ENCODE results near the gene PDE8B.

PDE8B gene

DNA sequence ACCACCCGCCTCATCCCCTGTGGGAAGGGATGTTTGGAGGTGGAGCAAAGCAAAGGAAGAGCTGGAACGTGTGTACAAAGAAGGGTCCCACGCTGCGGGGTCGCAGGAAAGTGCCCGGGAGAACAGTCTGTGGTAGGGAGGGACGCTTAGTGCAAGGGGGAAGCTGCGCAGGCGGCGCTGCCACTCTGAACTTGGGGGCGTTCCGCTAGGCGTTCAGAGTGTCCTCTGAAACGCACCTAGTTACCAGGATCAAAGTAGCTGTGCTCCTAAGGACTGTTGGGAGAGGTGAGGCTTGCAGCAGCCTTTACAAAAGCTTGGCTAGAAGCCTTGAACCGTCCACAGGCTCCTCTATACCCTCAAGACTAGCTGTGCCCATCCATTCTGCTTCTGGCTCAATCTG is 29.3 kb upstream of the PDE8B start:
- no peak overlapping the region for H3K4me3 ChIP-seq (ENCODE audit: insufficient read length, low read depth)
- TF ChIP-seq YY1 (IDR thresholded peaks at IDR 0.05; ENCODE audit: insufficient read depth, insufficient read length) (no peak), ZNF274 (IDR thresholded peaks at IDR 0.05; ENCODE audit: low read depth, low read length) (no peak), SUZ12 (IDR thresholded peaks at IDR 0.05; ENCODE audit: extremely low read depth, insufficient read depth, insufficient read length) (no peak)

DNA sequence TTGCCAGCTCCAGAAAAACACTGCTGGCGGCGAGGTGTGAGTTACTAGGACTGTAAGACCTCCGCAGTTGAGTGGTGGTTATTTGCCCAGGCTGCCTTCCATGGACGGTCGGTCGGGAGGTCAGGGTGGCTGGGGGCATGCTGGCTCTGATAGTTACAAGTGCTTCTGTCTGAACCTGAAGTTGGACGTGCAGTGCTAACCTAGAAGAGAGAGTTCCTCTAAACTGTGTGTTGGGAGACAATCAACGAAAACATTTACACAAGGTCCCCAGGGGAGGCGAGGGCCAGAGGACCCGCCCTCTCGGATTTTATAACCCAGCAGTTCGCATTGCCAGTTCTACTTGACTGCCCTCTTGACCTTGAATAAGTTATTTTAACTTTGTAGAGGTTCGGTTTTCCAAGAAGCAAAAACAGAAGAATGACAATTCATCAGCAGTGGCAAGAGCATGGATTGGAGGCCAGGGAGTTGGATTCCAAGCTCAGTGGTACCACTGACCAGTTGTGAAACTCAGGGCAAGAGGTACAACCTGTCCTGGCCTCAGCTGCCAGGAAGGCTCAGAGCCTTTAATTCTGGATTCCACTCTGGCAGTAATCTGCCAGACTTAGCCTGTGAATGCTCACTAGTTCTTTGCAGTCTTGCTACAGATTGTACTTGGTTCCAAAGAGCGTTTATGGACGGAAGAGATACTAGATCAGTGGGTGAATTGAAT is 28.7 kb upstream of the PDE8B start:
- DNase-seq (ENCODE audit: low read depth, low spot score): no peak
- TF ChIP-seq SUZ12 (IDR thresholded peaks at IDR 0.05; ENCODE audit: extremely low read depth, insufficient read depth, insufficient read length) (no peak), ZNF274 (IDR thresholded peaks at IDR 0.05; ENCODE audit: low read depth, low read length) (no peak), YY1 (IDR thresholded peaks at IDR 0.05; ENCODE audit: insufficient read depth, insufficient read length) (no peak)
- Histone ChIP-seq H3K4me1 (ENCODE audit: insufficient read depth, insufficient read length) (no peaks in the 10 kb centered on the region), H3K9me3 (ENCODE audit: insufficient read depth, low read length) (no peaks in the 10 kb centered on the region), H3K36me3 (ENCODE audit: insufficient read depth, insufficient read length, low read length) (no peaks in the 10 kb centered on the region), H3K27me3 (ENCODE audit: insufficient read depth, insufficient read length) (peaks cover 30% of the 10 kb centered on the region), H3K4me3 (ENCODE audit: insufficient read length, low read depth) (no peak overlapping the region), H3K9ac (ENCODE audit: insufficient read length, low read depth) (no peak overlapping the region)

More for the DNA sequence above, 29.3 kb upstream of the PDE8B start:
- Histone ChIP-seq H3K36me3 (ENCODE audit: insufficient read depth, insufficient read length, low read length) (no peaks in the 10 kb centered on the region), H3K27me3 (ENCODE audit: insufficient read depth, insufficient read length) (peaks cover 30% of the 10 kb centered on the region), H3K9me3 (ENCODE audit: insufficient read depth, low read length) (no peaks in the 10 kb centered on the region), H3K9ac (ENCODE audit: insufficient read length, low read depth) (no peak overlapping the region), H3K4me1 (ENCODE audit: insufficient read depth, insufficient read length) (no peaks in the 10 kb centered on the region)
- no peak for DNase-seq (ENCODE audit: low read depth, low spot score)

DNA sequence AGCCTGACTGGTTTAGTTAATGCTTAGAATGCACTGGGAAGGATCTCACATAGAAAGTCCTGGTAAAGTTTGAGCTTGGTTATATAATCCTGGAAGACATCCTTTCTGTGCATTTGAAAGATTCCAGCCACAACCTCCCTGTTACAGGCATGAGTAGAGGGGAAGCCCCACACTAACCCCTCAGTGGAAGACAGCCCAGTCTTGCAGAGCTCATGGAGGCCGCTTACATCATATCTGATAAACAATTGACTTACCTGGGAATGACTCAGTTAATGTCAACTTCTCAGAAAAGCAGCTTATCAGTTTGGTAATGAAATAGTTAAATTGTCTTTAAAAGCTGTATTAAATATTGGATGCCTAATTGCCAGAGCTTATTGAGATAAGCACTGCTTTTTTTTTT is 28.1 kb upstream of the PDE8B start:
- peaks cover 30% of the 10 kb centered on the region for H3K27me3 ChIP-seq (ENCODE audit: insufficient read depth, insufficient read length)
- H3K9me3 ChIP-seq (ENCODE audit: insufficient read depth, low read length): no peaks in the 10 kb centered on the region

GRCh38 chr5:77186652-77187370 is 23.7 kb upstream of the PDE8B start:
- peaks cover 5% of the 10 kb centered on the region for H3K27me3 ChIP-seq (ENCODE audit: insufficient read depth, insufficient read length)
- TF ChIP-seq YY1 (IDR thresholded peaks at IDR 0.05; ENCODE audit: insufficient read depth, insufficient read length): no peak
- no peak for TF ChIP-seq SUZ12 (IDR thresholded peaks at IDR 0.05; ENCODE audit: extremely low read depth, insufficient read depth, insufficient read length)
- TF ChIP-seq ZNF274 (IDR thresholded peaks at IDR 0.05; ENCODE audit: low read depth, low read length): no peak
- DNase-seq (ENCODE audit: low read depth, low spot score): no peak
- H3K4me1 ChIP-seq (ENCODE audit: insufficient read depth, insufficient read length): no peaks in the 10 kb centered on the region
- H3K9ac ChIP-seq (ENCODE audit: insufficient read length, low read depth): no peak overlapping the region
- no peaks in the 10 kb centered on the region for H3K9me3 ChIP-seq (ENCODE audit: insufficient read depth, low read length)
- H3K4me3 ChIP-seq (ENCODE audit: insufficient read length, low read depth): no peak overlapping the region
- H3K36me3 ChIP-seq (ENCODE audit: insufficient read depth, insufficient read length, low read length): no peaks in the 10 kb centered on the region

More for the DNA sequence above, 28.1 kb upstream of the PDE8B start:
- Histone ChIP-seq H3K36me3 (ENCODE audit: insufficient read depth, insufficient read length, low read length) (no peaks in the 10 kb centered on the region), H3K4me1 (ENCODE audit: insufficient read depth, insufficient read length) (no peaks in the 10 kb centered on the region), H3K4me3 (ENCODE audit: insufficient read length, low read depth) (no peak overlapping the region), H3K9ac (ENCODE audit: insufficient read length, low read depth) (no peak overlapping the region)
- TF ChIP-seq SUZ12 (IDR thresholded peaks at IDR 0.05; ENCODE audit: extremely low read depth, insufficient read depth, insufficient read length): no peak
- TF ChIP-seq ZNF274 (IDR thresholded peaks at IDR 0.05; ENCODE audit: low read depth, low read length): no peak
- TF ChIP-seq YY1 (IDR thresholded peaks at IDR 0.05; ENCODE audit: insufficient read depth, insufficient read length): no peak
- no peak for DNase-seq (ENCODE audit: low read depth, low spot score)

DNA sequence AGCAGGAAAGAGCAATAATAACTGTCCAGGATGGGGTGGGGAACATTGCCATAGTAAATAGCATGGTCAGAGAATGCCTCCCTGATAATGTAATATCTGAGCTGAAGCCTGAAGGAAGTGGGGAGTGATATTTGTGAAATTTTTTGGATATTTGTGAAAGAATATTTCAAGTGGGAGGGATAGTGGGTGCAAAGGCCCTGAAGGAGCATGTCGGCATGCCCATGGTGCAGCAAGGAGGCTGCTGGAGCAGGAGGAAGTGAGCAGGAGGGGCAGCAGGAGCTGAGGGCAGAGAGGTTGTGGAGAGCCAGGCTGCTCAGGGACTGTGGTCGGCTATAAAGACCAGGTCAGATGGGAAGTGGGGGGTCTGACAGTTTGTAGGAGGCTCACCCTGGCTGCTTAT is 21.1 kb upstream of the PDE8B start:
- DNase-seq (ENCODE audit: low read depth, low spot score): no peak
- peaks cover under 1% of the 10 kb centered on the region; the same call in 1 of the 2 replicates for H3K9me3 ChIP-seq (ENCODE audit: insufficient read depth, low read length)
- H3K9ac ChIP-seq (ENCODE audit: insufficient read length, low read depth): no peak overlapping the region
- no peak overlapping the region for H3K4me3 ChIP-seq (ENCODE audit: insufficient read length, low read depth)
- H3K36me3 ChIP-seq (ENCODE audit: insufficient read depth, insufficient read length, low read length): no peaks in the 10 kb centered on the region
- no peaks in the 10 kb centered on the region for H3K4me1 ChIP-seq (ENCODE audit: insufficient read depth, insufficient read length)
- TF ChIP-seq YY1 (IDR thresholded peaks at IDR 0.05; ENCODE audit: insufficient read depth, insufficient read length) (no peak), ZNF274 (IDR thresholded peaks at IDR 0.05; ENCODE audit: low read depth, low read length) (no peak), SUZ12 (IDR thresholded peaks at IDR 0.05; ENCODE audit: extremely low read depth, insufficient read depth, insufficient read length) (no peak)
- H3K27me3 ChIP-seq (ENCODE audit: insufficient read depth, insufficient read length): no peaks in the 10 kb centered on the region

- no peak overlapping the region for H3K4me3 ChIP-seq (ENCODE audit: insufficient read length, low read depth)
- no peak for DNase-seq (ENCODE audit: low read depth, low spot score)
Measured at GRCh38 chr5:77192441-77193050, 17.9 kb upstream of the PDE8B start.

DNA sequence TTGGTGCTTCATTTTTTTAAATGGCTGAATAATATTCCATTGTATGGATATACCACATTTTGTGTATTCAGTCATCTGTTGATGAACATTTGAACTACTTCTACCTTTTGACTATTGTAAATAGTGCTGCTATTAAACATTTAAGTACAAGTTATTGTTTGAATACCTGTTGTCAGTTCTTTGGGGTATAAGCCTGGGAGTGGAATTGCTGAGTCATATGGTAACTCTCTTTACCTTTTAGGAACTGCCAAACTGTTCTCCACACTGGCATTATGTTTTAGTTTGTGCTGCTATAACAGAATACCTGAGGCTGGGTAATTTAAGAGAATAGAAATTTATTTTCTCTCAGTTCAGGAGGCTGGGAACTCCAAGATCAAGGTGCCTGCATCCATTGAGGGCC is 15.7 kb upstream of the PDE8B start:
- Histone ChIP-seq H3K36me3 (ENCODE audit: insufficient read depth, insufficient read length, low read length) (no peaks in the 10 kb centered on the region), H3K9me3 (ENCODE audit: insufficient read depth, low read length) (peaks cover 4% of the 10 kb centered on the region; the same call in 1 of the 2 replicates), H3K27me3 (ENCODE audit: insufficient read depth, insufficient read length) (no peaks in the 10 kb centered on the region), H3K9ac (ENCODE audit: insufficient read length, low read depth) (no peak overlapping the region), H3K4me1 (ENCODE audit: insufficient read depth, insufficient read length) (no peaks in the 10 kb centered on the region), H3K4me3 (ENCODE audit: insufficient read length, low read depth) (no peak overlapping the region)
- TF ChIP-seq ZNF274 (IDR thresholded peaks at IDR 0.05; ENCODE audit: low read depth, low read length) (no peak), SUZ12 (IDR thresholded peaks at IDR 0.05; ENCODE audit: extremely low read depth, insufficient read depth, insufficient read length) (no peak), YY1 (IDR thresholded peaks at IDR 0.05; ENCODE audit: insufficient read depth, insufficient read length) (no peak)
- DNase-seq (ENCODE audit: low read depth, low spot score): no peak

More at GRCh38 chr5:77192441-77193050, 17.9 kb upstream of the PDE8B start:
- Histone ChIP-seq H3K9me3 (ENCODE audit: insufficient read depth, low read length) (peaks cover 4% of the 10 kb centered on the region; the same call in 1 of the 2 replicates), H3K36me3 (ENCODE audit: insufficient read depth, insufficient read length, low read length) (no peaks in the 10 kb centered on the region), H3K9ac (ENCODE audit: insufficient read length, low read depth) (no peak overlapping the region), H3K27me3 (ENCODE audit: insufficient read depth, insufficient read length) (no peaks in the 10 kb centered on the region), H3K4me1 (ENCODE audit: insufficient read depth, insufficient read length) (no peaks in the 10 kb centered on the region)
- no peak for TF ChIP-seq ZNF274 (IDR thresholded peaks at IDR 0.05; ENCODE audit: low read depth, low read length)
- no peak for TF ChIP-seq SUZ12 (IDR thresholded peaks at IDR 0.05; ENCODE audit: extremely low read depth, insufficient read depth, insufficient read length)
- TF ChIP-seq YY1 (IDR thresholded peaks at IDR 0.05; ENCODE audit: insufficient read depth, insufficient read length): no peak

Data from NT2/D1 (cell line).